Muscle of leg (tissue), 11 donors: Measurements from ENCODE around the gene SGO2. TPM values are rescaled to one million over a fixed set of nuclear protein-coding genes. Genes with fewer than 3 reads are reported as not detected.

Experiments used
- DNase-seq: peaks from one replicate; pipeline ENCODE4 v3.0.0; 2013
- H3K27ac ChIP-seq: one replicate; pipeline ENCODE4 v1.5.1; 2013; ENCODE audit warnings: mild to moderate bottlenecking, low read length, control low read depth
- H3K27me3 ChIP-seq: one replicate; pipeline ENCODE4 v1.6.1; 2013; ENCODE audit warnings: low read length; ENCODE audit not compliant: control insufficient read depth, insufficient read depth
- H3K36me3 ChIP-seq: one replicate; pipeline ENCODE4 v1.6.1; 2013; ENCODE audit warnings: low read length; ENCODE audit not compliant: control insufficient read depth, insufficient read depth
- H3K4me1 ChIP-seq: one replicate; pipeline ENCODE4 v1.6.1; 2013; ENCODE audit warnings: low read length; ENCODE audit not compliant: control insufficient read depth, insufficient read depth
- H3K4me3 ChIP-seq: one replicate; pipeline ENCODE4 v1.5.1; 2013; ENCODE audit warnings: low read length, control low read depth
- H3K9me3 ChIP-seq: replicated peaks from 2 replicates; pipeline ENCODE4 v1.6.1; 2013; ENCODE audit warnings: low read depth, low read length; ENCODE audit not compliant: control insufficient read depth
- WGBS: methylation state at CpG from one replicate; pipeline ENCODE4 v1.1.5; 2013; ENCODE audit warnings: missing lambda C conversion rate; ENCODE audit not compliant: insufficient coverage; 5-methylcytosine and 5-hydroxymethylcytosine counted together
- polyA plus RNA-seq, 8 donors: library from polyadenylated mRNA; unstranded; fragments of 120-200 nt; gene quantifications; one replicate each; pipeline versions ENCODE4 v1.2.1 to v1.2.3, GENCODE V29; 2013; ENCODE audit warnings: inconsistent platforms in 1 of 8, low replicate concordance in 1 of 8; ENCODE audit not compliant: insufficient read length in 8 of 8, insufficient read depth in 1 of 8
- total RNA-seq: library from RNA; stranded (reverse); fragments of 120-200 nt; gene quantifications from one replicate; pipeline ENCODE4 v1.2.4, GENCODE V29; 2013

Gene SGO2
- total and polyA plus RNA-seq, 9 donors: 5.3 to 12.4 (median 9.0) TPM

GRCh38 chr2:200618054-200618419, 92.0 kb downstream of the SGO2 start:
- H3K36me3 ChIP-seq: no peaks in the 10 kb centered on the region
- no peak for DNase-seq
- H3K27ac ChIP-seq: no peak overlapping the region
- H3K27me3 ChIP-seq: no peaks in the 10 kb centered on the region
- no peak overlapping the region for H3K4me3 ChIP-seq
- WGBS: 33% methylated on average over 1 of the region's 3 CpGs
- H3K4me1 ChIP-seq: no peaks in the 10 kb centered on the region
- H3K9me3 ChIP-seq: no peaks in the 10 kb centered on the region

DNA sequence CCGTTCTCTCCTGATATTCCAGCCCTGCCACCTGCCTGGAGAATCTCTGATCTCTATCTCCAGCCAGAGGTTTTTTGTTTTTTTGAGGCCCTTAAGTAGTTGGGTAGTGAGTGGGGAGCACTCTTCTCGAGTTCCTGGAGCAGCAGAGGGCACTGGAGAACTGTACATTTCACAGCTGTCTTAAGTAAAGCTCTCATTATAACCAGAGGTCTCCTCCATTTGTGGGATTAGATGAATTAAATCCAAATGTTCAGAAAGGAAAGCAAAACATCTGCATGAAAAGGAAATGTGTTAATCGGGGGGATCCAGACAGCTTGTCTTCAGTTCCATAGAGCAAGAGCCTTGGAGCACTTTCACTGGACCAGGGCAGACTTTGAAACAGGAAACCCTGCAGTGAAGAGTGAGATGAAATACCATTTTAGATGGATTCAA, 92.6 kb downstream of the SGO2 start:
- H3K4me1 ChIP-seq: no peaks in the 10 kb centered on the region
- no peaks in the 10 kb centered on the region for H3K27me3 ChIP-seq
- H3K36me3 ChIP-seq: no peaks in the 10 kb centered on the region
- WGBS: 0% methylated on average over 2 of the region's 3 CpGs
- H3K4me3 ChIP-seq: no peak overlapping the region
- no peaks in the 10 kb centered on the region for H3K9me3 ChIP-seq
- H3K27ac ChIP-seq: no peak overlapping the region
- DNase-seq: peak; percentile 66

DNA sequence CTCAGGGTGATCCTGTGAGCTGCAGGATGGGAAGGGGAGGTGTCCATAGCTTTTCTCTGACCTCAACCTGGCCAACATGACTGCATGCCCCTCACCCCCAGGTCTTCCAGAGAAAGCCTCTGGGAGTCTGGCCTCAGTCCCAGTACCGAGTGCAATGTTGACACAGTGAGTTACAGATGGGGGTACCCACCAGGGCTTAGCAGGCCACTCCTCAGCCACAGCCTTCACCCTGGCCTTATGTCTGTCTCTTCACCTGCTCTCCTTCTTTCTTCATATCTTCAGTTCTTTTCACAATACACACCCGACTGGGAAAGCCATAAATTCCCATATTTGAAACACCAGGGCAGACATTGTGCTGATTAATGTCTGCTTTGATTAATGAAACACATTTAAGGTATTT, 93.3 kb downstream of the SGO2 start:
- no CpG with 5 or more reads among the region's 2 CpGs for WGBS
- Histone ChIP-seq H3K27me3 (no peaks in the 10 kb centered on the region), H3K36me3 (no peaks in the 10 kb centered on the region), H3K4me1 (no peaks in the 10 kb centered on the region), H3K9me3 (no peaks in the 10 kb centered on the region), H3K27ac (no peak overlapping the region), H3K4me3 (no peak overlapping the region)
- DNase-seq: no peak

DNA sequence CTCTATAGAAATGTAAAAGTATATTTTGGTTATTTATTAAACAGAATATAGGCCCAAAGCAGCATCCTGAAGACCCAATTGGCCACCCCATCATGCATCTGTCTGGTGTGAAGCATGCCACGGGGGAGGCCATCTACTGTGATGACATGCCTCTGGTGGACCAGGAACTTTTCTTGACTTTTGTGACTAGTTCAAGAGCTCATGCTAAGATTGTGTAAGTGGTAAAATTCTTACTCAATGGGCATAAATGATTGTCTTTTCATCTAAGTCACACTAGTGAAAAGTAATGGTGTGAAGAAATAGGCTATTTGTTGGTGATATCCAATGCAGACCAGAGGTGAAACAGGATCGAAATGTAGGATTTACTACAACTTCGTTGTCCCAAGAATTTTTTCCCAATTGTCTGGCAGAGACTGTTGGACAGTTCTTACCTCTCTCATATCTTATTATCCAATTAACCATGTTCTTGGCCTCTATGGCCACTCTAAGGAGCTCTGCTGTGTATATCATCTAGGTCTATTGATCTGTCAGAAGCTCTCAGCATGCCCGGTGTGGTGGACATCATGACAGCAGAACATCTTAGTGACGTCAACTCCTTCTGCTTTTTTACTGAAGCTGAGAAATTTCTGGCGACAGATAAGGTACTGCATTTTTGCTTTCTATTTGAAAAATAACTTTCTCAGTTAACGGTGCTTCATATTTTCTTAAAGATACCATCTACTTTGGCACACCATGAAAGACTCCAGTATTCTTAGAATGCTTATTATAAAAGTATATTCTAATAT, 94.8 kb downstream of the SGO2 start:
- H3K27ac ChIP-seq: no peak overlapping the region
- WGBS: 95% methylated on average over 4 of the region's 7 CpGs
- no peaks in the 10 kb centered on the region for H3K27me3 ChIP-seq
- H3K36me3 ChIP-seq: no peaks in the 10 kb centered on the region
- no peaks in the 10 kb centered on the region for H3K4me1 ChIP-seq
- H3K9me3 ChIP-seq: no peaks in the 10 kb centered on the region
- no peak overlapping the region for H3K4me3 ChIP-seq
- DNase-seq: no peak

DNA sequence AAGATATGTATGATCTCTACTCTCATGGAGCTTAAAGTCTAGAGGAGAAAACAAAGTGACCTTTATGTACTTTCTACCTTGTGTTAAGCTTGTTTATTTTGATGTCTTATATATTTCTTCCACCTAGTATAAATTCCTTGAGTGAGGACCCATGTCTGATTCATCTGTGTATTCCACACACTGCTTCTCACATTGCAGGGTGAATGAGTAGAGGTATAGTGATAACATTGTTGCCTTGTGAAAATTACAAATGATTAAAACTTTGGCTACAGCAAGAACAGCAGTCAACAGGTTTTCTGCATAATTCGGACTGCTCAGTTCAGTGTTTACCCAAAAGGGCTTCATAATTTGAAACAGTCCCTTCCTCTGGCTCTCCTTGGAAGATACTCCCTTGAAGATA, 96.1 kb downstream of the SGO2 start:
- H3K4me1 ChIP-seq: no peaks in the 10 kb centered on the region
- no peaks in the 10 kb centered on the region for H3K27me3 ChIP-seq
- no peaks in the 10 kb centered on the region for H3K36me3 ChIP-seq
- WGBS: no CpG with 5 or more reads among the region's 1 CpG
- no peaks in the 10 kb centered on the region for H3K9me3 ChIP-seq
- H3K4me3 ChIP-seq: no peak overlapping the region
- no peak overlapping the region for H3K27ac ChIP-seq
- no peak for DNase-seq

DNA sequence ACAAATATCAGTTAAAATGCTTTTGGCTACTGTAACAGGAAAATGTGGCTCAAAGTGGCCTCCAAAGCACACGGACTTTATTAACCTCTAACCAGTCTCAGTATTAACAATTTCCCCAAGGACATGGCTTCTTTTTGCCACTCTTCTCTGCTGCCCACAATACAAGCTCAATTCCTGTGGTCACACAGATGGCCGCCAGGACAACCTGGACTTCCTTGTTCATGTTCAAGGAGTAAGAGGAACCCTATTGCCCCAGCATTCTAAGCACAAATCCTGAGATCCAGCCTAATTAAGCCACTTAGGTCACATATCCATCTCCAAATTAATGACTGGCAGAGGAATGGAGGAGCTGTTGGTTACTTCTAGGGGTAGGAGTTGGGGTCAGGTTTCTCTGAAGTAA, 98.0 kb downstream of the SGO2 start:
- no peaks in the 10 kb centered on the region for H3K9me3 ChIP-seq
- 78% methylated on average over 1 of the region's 2 CpGs for WGBS
- H3K27me3 ChIP-seq: no peaks in the 10 kb centered on the region
- H3K36me3 ChIP-seq: no peaks in the 10 kb centered on the region
- H3K27ac ChIP-seq: no peak overlapping the region
- H3K4me1 ChIP-seq: no peaks in the 10 kb centered on the region
- no peak for DNase-seq
- no peak overlapping the region for H3K4me3 ChIP-seq

GRCh38 chr2:200624658-200625057, 98.7 kb downstream of the SGO2 start:
- no peaks in the 10 kb centered on the region for H3K36me3 ChIP-seq
- H3K27me3 ChIP-seq: no peaks in the 10 kb centered on the region
- no peak overlapping the region for H3K4me3 ChIP-seq
- WGBS: no CpG with 5 or more reads among the region's 3 CpGs
- H3K27ac ChIP-seq: no peak overlapping the region
- H3K9me3 ChIP-seq: no peaks in the 10 kb centered on the region
- no peak for DNase-seq
- no peaks in the 10 kb centered on the region for H3K4me1 ChIP-seq

- 67% methylated on average over 1 of the region's 2 CpGs for WGBS
- Histone ChIP-seq H3K27me3 (no peaks in the 10 kb centered on the region), H3K27ac (no peak overlapping the region), H3K36me3 (no peaks in the 10 kb centered on the region), H3K4me1 (no peaks in the 10 kb centered on the region), H3K9me3 (no peaks in the 10 kb centered on the region), H3K4me3 (no peak overlapping the region)
- no peak for DNase-seq
Measured at GRCh38 chr2:200625282-200625681, 99.3 kb downstream of the SGO2 start.

DNA sequence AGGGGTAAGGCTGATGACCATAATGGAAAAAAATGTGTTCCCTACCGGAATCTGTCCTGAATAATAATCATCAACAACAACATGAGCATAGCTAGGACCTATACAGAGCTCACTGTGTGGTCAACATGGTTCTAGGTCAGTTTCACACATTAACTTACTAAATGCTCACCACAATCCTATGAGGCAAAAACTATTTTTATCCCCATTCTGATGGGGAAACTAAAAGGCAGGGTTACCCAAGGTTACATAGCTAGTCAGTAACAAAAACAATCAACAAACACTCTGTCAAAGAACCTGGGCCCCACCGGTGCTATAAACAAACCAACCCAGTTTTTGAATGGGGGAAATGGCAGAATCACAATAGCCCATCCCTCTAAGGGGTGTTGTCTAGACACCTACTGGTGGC, 100.0 kb downstream of the SGO2 start:
- Histone ChIP-seq H3K27me3 (no peaks in the 10 kb centered on the region), H3K36me3 (no peaks in the 10 kb centered on the region), H3K9me3 (no peaks in the 10 kb centered on the region), H3K4me3 (no peak overlapping the region), H3K4me1 (no peaks in the 10 kb centered on the region), H3K27ac (no peak overlapping the region)
- no CpG with 5 or more reads among the region's 2 CpGs for WGBS
- no peak for DNase-seq

DNA sequence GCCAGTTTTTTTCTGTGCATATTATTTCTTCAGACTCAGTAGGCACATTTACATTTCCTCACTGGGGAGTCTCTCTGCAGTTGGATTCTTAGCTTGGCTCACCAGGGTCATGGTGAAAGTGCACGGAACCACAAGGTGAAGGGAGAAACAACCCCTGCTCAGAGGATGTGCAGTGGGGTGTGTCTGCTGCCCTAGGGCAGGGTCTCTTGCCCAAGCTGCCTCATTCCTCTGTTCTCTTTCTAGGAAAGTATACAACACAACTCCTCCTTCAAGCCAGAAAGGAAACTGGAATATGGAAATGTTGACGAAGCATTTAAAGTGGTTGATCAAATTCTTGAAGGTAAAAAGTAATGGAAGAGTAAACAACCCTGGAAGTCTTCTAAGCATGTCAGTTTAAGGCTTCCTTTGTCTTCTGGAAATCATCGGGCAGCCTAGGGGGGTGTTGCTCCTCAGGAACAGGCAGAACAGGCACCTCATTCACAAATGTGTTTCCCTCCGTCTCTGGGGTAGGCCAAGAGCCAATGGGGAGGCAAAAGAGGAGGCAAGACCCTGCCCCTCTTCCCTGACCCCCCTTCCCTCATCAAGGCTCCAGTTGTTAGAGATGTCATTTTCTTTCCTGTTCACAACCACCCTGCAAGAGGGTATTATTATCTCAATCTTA, 101.2 kb downstream of the SGO2 start:
- DNase-seq: no peak
- no peak overlapping the region for H3K27ac ChIP-seq
- no peak overlapping the region for H3K4me3 ChIP-seq
- no peaks in the 10 kb centered on the region for H3K27me3 ChIP-seq
- WGBS: no CpG with 5 or more reads among the region's 4 CpGs
- H3K36me3 ChIP-seq: no peaks in the 10 kb centered on the region
- no peaks in the 10 kb centered on the region for H3K9me3 ChIP-seq
- no peaks in the 10 kb centered on the region for H3K4me1 ChIP-seq
